ENCODE measurements around the gene RCCD1. TPM values are rescaled to one million over a fixed set of nuclear protein-coding genes. Genes with fewer than 3 reads are reported as not detected.
"Not testable (repeated sequence)": the region's sequence is repeated elsewhere in the genome, so short reads cannot be mapped to it uniquely, and the experiment has no call there.

RCCD1 gene
- total and polyA plus RNA-seq, 4 donors = 3.6 to 13.3 (median 4.3) TPM

DNA sequence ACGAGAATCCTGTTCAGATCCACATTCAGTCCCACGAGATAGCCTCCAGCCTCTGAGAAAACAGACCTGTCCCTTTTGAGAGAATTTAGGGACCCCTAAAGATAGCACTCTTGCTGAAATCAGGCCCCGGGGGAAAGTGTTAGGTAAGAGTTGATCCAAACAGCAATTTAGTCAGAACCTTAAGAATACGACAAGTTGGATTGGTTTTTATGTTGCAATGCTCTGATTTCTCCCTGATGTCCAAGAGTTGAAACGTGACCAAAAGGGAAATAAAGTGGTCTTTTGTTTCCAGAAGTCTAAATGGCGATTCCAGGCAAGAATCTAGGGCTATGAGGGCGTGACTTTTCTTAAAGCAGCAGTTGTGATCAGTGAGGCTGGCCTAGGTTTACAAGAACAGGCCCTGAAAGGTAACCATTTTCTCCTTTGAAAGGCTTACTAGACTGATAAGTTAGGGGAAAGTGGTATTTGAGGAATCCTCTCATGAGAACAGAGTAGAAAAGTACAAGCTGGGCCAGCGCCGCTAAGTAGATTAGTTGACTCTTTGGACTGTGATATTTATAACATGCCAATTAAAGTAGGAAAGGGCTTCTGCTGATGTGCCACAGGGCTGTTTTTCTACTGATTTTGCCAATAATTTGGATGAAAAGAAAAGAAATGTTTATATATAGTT, 46.7 kb upstream of the RCCD1 start:
- Histone ChIP-seq H3K27me3 (ENCODE audit: control insufficient read depth in 4 of 4, insufficient read depth in 4 of 4, low read length in 3 of 4) (no peaks in the 10 kb centered on the region), H3K4me3 (ENCODE audit: low read depth in 1 of 3, low read length in 3 of 3) (no peak overlapping the region), H3K36me3 (ENCODE audit: control insufficient read depth in 4 of 4, insufficient read depth in 3 of 4, low read depth in 1 of 4, low read length in 3 of 4) (peaks cover 48 to 74% (median 66%) of the 10 kb centered on the region in 4 donors), H3K9ac (ENCODE audit: low read depth in 1 of 2, low read length in 2 of 2) (no peak overlapping the region), H3K9me3 (ENCODE audit: control insufficient read depth in 4 of 4, low read length in 3 of 4) (no peaks in the 10 kb centered on the region), H3K27ac (ENCODE audit: low read depth in 1 of 2, low read length in 2 of 2) (no peak overlapping the region), H3K4me1 (ENCODE audit: control insufficient read depth in 4 of 4, insufficient read depth in 4 of 4, low read length in 3 of 4) (peaks cover 0 to 11% (median 5%) of the 10 kb centered on the region in 4 donors)
- no peak for DNase-seq (ENCODE audit: low spot score)
- 93% methylated on average over 9 of the region's 9 CpGs for WGBS
- no peak for TF ChIP-seq RAD21 (IDR thresholded peaks at IDR 0.05)
- no peak for TF ChIP-seq FOXA2 (IDR thresholded peaks at IDR 0.05)

DNA sequence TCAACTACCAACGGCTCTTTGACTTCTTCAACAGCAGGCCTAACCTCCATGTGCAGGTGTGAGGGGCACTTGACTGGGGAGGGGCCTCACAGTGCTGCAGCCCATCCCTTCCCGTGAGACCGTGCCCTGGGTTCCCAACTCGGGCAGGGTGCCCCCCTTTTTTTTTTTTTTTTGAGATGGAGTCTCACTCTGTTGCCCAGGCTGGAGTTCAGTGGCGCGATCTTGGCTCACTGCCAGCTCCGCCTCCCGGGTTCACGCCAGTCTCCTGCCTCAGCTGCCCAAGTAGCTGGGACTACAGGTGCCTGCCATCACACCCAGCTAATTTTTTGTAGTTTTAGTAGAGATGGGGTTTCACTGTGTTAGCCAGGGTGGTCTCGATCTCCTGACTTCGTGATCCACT, 45.2 kb upstream of the RCCD1 start:
- 83% methylated on average over 11 of the region's 11 CpGs for WGBS
- not testable (repeated sequence) for DNase-seq (ENCODE audit: low spot score)

DNA sequence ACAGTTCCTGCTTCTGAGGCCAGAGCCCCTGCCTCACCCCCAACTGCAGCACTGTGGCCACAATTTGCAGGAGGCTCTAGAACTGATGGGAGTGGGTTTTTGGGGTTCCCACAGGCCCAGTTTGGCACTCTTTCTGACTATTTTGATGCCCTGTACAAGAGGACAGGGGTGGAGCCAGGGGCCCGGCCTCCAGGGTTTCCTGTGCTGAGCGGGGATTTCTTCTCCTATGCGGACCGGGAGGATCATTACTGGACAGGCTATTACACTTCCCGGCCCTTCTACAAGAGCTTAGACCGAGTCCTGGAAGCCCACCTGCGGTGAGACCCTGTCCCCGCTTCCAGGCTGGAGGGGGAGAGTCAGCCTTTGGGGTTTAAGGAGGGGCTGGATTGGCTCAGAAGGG, 44.7 kb upstream of the RCCD1 start:
- no peak for DNase-seq (ENCODE audit: low spot score)
- no peaks in the 10 kb centered on the region for H3K27me3 ChIP-seq (ENCODE audit: control insufficient read depth in 4 of 4, insufficient read depth in 4 of 4, low read length in 3 of 4)
- peaks cover 52 to 88% (median 76%) of the 10 kb centered on the region in 4 donors for H3K36me3 ChIP-seq (ENCODE audit: control insufficient read depth in 4 of 4, insufficient read depth in 3 of 4, low read depth in 1 of 4, low read length in 3 of 4)
- H3K9ac ChIP-seq (ENCODE audit: low read depth in 1 of 2, low read length in 2 of 2) = no peak overlapping the region
- TF ChIP-seq, protein P1, sequence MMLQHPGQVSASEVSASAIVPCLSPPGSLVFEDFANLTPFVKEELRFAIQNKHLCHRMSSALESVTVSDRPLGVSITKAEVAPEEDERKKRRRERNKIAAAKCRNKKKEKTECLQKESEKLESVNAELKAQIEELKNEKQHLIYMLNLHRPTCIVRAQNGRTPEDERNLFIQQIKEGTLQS (IDR thresholded peaks at IDR 0.05) = no peak
- TF ChIP-seq HNF4A (conservative IDR thresholded peaks at IDR 0.05) = no peak
- TF ChIP-seq TAF1 (conservative IDR thresholded peaks at IDR 0.05) = no peak
- TF ChIP-seq, protein P2, sequence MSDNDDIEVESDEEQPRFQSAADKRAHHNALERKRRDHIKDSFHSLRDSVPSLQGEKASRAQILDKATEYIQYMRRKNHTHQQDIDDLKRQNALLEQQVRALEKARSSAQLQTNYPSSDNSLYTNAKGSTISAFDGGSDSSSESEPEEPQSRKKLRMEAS (IDR thresholded peaks at IDR 0.05) = no peak
- TF ChIP-seq FOXA2 (IDR thresholded peaks at IDR 0.05) = no peak
- TF ChIP-seq, protein P3, sequence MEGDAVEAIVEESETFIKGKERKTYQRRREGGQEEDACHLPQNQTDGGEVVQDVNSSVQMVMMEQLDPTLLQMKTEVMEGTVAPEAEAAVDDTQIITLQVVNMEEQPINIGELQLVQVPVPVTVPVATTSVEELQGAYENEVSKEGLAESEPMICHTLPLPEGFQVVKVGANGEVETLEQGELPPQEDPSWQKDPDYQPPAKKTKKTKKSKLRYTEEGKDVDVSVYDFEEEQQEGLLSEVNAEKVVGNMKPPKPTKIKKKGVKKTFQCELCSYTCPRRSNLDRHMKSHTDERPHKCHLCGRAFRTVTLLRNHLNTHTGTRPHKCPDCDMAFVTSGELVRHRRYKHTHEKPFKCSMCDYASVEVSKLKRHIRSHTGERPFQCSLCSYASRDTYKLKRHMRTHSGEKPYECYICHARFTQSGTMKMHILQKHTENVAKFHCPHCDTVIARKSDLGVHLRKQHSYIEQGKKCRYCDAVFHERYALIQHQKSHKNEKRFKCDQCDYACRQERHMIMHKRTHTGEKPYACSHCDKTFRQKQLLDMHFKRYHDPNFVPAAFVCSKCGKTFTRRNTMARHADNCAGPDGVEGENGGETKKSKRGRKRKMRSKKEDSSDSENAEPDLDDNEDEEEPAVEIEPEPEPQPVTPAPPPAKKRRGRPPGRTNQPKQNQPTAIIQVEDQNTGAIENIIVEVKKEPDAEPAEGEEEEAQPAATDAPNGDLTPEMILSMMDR (IDR thresholded peaks at IDR 0.05; ENCODE audit: low read depth, low read length, missing input control) = no peak
- TF ChIP-seq RXRA (IDR thresholded peaks at IDR 0.05) = no peak
- no peak for TF ChIP-seq EGR1 (IDR thresholded peaks at IDR 0.05; ENCODE audit: low read depth in 2 of 2)
- no peak for TF ChIP-seq HNF4G (IDR thresholded peaks at IDR 0.05)
- TF ChIP-seq, protein P4, sequence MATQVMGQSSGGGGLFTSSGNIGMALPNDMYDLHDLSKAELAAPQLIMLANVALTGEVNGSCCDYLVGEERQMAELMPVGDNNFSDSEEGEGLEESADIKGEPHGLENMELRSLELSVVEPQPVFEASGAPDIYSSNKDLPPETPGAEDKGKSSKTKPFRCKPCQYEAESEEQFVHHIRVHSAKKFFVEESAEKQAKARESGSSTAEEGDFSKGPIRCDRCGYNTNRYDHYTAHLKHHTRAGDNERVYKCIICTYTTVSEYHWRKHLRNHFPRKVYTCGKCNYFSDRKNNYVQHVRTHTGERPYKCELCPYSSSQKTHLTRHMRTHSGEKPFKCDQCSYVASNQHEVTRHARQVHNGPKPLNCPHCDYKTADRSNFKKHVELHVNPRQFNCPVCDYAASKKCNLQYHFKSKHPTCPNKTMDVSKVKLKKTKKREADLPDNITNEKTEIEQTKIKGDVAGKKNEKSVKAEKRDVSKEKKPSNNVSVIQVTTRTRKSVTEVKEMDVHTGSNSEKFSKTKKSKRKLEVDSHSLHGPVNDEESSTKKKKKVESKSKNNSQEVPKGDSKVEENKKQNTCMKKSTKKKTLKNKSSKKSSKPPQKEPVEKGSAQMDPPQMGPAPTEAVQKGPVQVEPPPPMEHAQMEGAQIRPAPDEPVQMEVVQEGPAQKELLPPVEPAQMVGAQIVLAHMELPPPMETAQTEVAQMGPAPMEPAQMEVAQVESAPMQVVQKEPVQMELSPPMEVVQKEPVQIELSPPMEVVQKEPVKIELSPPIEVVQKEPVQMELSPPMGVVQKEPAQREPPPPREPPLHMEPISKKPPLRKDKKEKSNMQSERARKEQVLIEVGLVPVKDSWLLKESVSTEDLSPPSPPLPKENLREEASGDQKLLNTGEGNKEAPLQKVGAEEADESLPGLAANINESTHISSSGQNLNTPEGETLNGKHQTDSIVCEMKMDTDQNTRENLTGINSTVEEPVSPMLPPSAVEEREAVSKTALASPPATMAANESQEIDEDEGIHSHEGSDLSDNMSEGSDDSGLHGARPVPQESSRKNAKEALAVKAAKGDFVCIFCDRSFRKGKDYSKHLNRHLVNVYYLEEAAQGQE (IDR thresholded peaks at IDR 0.05) = no peak
- no peak for TF ChIP-seq GABPA (IDR thresholded peaks at IDR 0.05 in 1 of 2, conservative IDR thresholded peaks at IDR 0.05 in 1 of 2)
- TF ChIP-seq JUND (IDR thresholded peaks at IDR 0.05) = no peak
- no peak for TF ChIP-seq NR2F2 (IDR thresholded peaks at IDR 0.05)
- no peak for TF ChIP-seq YY1 (IDR thresholded peaks at IDR 0.05)
- no peak for TF ChIP-seq FOXA1 (IDR thresholded peaks at IDR 0.05)
- TF ChIP-seq SP1 (IDR thresholded peaks at IDR 0.05) = no peak
- TF ChIP-seq, protein P5, sequence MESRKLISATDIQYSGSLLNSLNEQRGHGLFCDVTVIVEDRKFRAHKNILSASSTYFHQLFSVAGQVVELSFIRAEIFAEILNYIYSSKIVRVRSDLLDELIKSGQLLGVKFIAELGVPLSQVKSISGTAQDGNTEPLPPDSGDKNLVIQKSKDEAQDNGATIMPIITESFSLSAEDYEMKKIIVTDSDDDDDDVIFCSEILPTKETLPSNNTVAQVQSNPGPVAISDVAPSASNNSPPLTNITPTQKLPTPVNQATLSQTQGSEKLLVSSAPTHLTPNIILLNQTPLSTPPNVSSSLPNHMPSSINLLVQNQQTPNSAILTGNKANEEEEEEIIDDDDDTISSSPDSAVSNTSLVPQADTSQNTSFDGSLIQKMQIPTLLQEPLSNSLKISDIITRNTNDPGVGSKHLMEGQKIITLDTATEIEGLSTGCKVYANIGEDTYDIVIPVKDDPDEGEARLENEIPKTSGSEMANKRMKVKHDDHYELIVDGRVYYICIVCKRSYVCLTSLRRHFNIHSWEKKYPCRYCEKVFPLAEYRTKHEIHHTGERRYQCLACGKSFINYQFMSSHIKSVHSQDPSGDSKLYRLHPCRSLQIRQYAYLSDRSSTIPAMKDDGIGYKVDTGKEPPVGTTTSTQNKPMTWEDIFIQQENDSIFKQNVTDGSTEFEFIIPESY (IDR thresholded peaks at IDR 0.05) = no peak
- TF ChIP-seq RAD21 (IDR thresholded peaks at IDR 0.05) = no peak
- no peak overlapping the region for H3K4me3 ChIP-seq (ENCODE audit: low read depth in 1 of 3, low read length in 3 of 3)
- 95% methylated on average over 8 of the region's 8 CpGs for WGBS
- no peaks in the 10 kb centered on the region for H3K4me1 ChIP-seq (ENCODE audit: control insufficient read depth in 4 of 4, insufficient read depth in 4 of 4, low read length in 3 of 4)
- H3K27ac ChIP-seq (ENCODE audit: low read depth in 1 of 2, low read length in 2 of 2) = no peak overlapping the region
- no peaks in the 10 kb centered on the region for H3K9me3 ChIP-seq (ENCODE audit: control insufficient read depth in 4 of 4, low read length in 3 of 4)

More for the DNA sequence above, 45.2 kb upstream of the RCCD1 start:
- H3K27ac ChIP-seq (ENCODE audit: low read depth in 1 of 2, low read length in 2 of 2); H3K9ac ChIP-seq (ENCODE audit: low read depth in 1 of 2, low read length in 2 of 2); H3K27me3 ChIP-seq (ENCODE audit: control insufficient read depth in 4 of 4, insufficient read depth in 4 of 4, low read length in 3 of 4); H3K4me1 ChIP-seq (ENCODE audit: control insufficient read depth in 4 of 4, insufficient read depth in 4 of 4, low read length in 3 of 4); H3K9me3 ChIP-seq (ENCODE audit: control insufficient read depth in 4 of 4, low read length in 3 of 4); H3K4me3 ChIP-seq (ENCODE audit: low read depth in 1 of 3, low read length in 3 of 3): not testable (repeated sequence)
- H3K36me3 ChIP-seq (ENCODE audit: control insufficient read depth in 4 of 4, insufficient read depth in 3 of 4, low read depth in 1 of 4, low read length in 3 of 4) = peaks cover 54 to 87% (median 77%) of the 10 kb centered on the region in 4 donors
